Adipocyte (in vitro differentiated cells): ENCODE results near the gene COL4A2.
A peak's percentile ranks its signal among the peaks of the same experiment; 100 is the strongest.

Experiments
- DNase-seq: peaks from one replicate; pipeline ENCODE4 v3.0.0-alpha.2; 2015; ENCODE audit warnings: low read depth
- H3K27me3 ChIP-seq: replicated peaks from 2 replicates; pipeline ENCODE4 v1.7.0; 2013; ENCODE audit warnings: mild to moderate bottlenecking, low read length, moderate library complexity; ENCODE audit not compliant: control insufficient read depth, insufficient read depth
- H3K36me3 ChIP-seq: 2 replicates; pipeline ENCODE4 v1.7.0; 2013; ENCODE audit warnings: low read length, mild to moderate bottlenecking, moderate library complexity; ENCODE audit not compliant: control insufficient read depth, insufficient read depth, severe bottlenecking
- H3K4me1 ChIP-seq: 2 replicates; pipeline ENCODE4 v1.7.0; 2013; ENCODE audit warnings: mild to moderate bottlenecking, low read length, moderate library complexity; ENCODE audit not compliant: control insufficient read depth, insufficient read depth
- H3K4me3 ChIP-seq: 2 replicates; pipeline ENCODE4 v1.7.0; 2013; ENCODE audit warnings: mild to moderate bottlenecking, low read length, moderate library complexity
- H3K9ac ChIP-seq: 2 replicates; pipeline ENCODE4 v1.7.0; 2013; ENCODE audit warnings: mild to moderate bottlenecking, low read length, moderate library complexity
- H3K9me3 ChIP-seq: 2 replicates; pipeline ENCODE4 v1.7.0; 2013; ENCODE audit warnings: mild to moderate bottlenecking, low read length, moderate library complexity; ENCODE audit not compliant: control insufficient read depth

The COL4A2 gene

DNA sequence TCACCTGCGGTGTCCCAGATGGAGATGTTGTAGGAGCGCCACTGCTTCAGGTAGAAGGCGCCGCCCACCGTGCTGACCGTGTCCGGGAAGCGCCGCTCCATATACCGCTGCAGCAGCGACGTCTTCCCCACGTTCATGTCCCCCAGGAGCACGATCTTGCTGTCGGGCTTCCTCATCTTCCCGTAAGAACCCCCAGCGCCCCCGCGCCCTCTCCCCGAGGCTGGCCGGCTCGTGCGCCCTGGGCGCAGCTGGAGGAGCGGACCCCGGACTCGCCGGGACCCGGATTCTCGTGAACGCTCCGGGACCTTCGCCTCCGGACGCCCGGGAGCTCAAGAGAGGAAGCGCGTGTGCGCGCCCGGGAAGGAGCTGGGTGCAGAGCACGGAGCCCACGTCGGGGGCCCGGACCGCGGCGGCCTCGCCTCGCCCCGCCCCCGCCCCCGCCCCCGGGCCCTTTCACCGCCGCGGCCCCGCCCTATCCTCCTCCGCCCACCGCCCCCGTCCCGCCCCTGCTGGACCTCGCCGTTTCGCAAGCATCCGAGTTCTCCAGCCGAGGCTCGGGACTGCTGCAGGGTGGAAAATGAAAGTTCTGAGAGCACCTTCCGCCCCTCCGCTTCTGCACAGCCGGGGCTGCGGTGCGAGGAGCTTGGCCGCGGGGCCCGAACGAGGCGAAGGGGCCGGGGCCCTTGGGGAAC, 254.4 kb downstream of the COL4A2 start, which contains the start of gene RAB20:
Gene RAB20 (minus strand): TSS at position 379 of the 692 bp plus-strand sequence. CDS start 203 bp downstream, at position 176.
- H3K27me3 ChIP-seq = no peaks in the 10 kb centered on the region

DNA sequence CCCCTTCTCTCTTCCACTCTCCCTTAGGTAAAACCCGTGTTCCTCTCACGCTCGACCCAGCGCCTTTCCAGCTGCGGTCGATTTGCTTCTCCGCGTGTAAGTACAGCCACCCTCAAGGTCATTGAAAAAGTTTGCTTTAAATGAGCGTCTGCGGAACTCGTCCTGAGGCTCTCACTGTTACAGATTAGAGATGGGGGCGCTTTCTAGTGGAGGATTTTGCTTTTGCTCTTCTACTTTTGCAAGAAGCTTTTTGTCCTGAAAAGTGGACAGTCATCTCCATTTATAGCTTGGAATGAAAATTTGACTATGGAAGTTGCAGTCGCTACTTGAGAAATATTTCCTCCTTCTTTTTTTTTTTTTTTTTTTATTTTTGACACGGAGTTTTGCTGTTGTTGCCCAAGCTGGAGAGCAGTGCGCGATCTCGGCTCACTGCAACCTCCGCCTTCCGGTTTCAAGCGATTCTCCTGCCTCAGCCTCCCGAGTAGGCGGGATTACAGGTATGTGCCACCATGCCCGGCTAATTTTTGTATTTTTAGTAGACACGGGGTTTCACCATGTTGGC, 255.0 kb downstream of the COL4A2 start:
- Histone ChIP-seq H3K9me3 (no peaks in the 10 kb centered on the region), H3K4me3 (peak overlapping the region; percentile 91), H3K36me3 (peaks cover 11% of the 10 kb centered on the region), H3K4me1 (peaks cover 24% of the 10 kb centered on the region), H3K27me3 (no peaks in the 10 kb centered on the region), H3K9ac (peak overlapping the region; percentile 92)
- no peak for DNase-seq

More for the DNA sequence above, 254.4 kb downstream of the COL4A2 start, which contains the start of gene RAB20:
- Histone ChIP-seq H3K4me3 (peak within 1 kb of the TSS; percentile 91), H3K9me3 (no peaks in the 10 kb centered on the region), H3K36me3 (peaks cover 13% of the 10 kb centered on the region), H3K4me1 (peaks cover 24% of the 10 kb centered on the region), H3K9ac (peak within 1 kb of the TSS; percentile 93)
- DNase-seq = peak; percentile 96
